ENCODE results near the gene PRKCE.

PRKCE gene

DNA sequence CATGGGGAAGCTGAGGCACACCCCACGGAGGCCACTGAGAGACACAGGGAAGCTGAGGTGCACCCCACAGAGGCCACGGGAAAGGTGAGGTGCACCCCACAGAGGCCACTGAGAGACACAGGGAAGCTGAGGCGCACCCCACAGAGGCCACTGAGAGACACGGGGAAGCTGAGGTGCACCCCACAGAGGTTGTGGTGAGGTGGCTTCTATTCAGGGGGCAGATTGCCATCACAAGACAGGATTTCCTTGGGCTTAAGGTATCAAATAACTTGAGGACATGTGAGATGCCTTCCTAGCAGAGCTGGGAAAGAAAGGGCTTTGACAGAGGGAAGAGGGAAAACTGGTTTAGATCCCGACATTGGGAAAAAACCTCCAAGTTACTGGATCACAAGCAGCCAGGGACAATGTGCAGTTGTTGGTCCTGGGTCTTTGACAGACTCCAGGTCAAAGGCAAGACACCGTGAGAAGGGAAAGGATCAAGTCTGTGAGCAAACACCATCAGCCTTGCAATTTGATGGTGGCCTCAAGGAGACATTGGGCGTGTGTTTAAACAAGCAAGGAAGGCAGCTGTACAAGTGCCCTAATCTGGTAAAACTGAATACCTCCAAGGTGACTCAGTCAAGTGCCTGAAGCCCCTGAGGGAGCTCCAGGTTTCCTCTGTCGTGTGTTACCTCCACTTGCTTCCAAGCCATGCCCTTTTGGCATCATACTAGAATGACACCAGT, 512.5 kb downstream of the PRKCE start:
- DNase-seq, result no peak

DNA sequence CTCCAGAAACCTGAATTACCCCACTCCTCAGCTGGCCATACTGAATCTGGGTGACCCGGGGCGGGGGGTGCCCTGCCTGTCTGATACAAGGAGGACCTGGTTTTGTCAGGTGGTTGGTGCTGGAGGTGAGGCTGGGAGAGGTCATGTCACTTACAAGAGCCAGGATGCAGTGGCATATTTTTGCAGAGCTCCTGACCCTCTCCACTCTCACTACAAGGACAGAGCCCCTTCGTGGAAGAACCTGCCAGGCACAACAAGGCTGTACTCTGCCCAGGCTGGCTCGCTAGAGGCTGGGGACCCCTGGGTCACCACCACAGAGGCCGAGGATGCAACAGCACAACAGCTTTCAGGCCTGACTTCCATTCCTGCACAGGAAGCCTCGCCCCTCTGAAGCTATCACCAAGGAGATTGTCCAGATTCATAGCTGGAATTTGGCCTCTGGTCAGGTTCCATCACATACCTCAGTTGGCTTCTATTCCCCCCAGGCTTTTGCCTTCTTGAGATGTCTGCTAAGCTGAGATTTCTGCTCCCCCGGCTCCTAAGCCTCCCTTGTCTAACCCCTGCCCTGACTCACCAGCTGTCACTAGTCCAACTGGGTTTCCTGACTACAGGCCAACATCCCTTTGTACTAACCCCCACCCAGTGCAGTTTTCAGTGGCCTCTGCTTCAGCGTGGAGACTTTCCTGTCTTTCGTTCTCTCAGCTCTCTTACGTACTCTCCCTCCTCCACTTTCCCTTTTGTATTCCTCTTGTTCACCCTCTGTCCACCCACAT, 513.2 kb downstream of the PRKCE start:
- DNase-seq, result no peak

DNA sequence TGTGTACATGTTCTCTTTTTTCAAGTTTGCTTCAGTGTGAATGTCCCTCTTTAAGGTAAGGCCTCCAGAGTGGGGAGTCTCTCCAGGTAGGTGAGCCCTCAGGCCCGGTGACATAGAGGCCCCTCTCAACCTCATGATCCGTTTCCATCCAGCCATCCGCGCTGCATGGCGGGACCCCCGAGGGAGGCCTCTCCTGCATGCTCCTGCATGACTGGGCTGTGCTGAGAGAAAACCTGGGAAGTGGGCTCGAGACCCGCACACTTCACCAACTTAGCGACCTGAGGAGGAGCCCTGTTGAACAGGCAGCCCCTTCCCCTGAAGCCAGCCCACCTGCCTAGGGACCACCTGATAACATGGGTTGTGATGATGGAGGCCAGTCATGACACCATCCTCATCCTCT, 514.4 kb downstream of the PRKCE start:
- no peak for DNase-seq

DNA sequence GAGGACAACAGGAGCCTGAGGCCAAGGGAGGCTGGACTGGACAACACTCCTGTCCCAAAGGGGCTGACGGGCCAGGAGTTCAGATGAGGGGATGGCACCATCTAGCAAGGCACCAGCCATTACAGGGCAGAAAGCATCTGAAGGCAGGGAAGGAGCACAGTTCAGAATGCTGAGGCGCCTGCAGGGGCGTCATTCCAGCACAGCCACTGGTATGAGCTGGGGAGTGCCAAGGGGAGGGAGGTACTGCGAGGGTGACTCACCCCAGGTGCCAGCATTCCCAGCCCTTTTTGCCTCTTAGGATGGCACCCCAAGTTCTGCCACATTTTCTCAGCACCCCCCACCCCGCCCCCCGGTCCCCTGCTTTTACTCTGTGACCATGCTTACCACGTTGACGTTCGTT, 515.9 kb downstream of the PRKCE start:
- no peak for DNase-seq

DNA sequence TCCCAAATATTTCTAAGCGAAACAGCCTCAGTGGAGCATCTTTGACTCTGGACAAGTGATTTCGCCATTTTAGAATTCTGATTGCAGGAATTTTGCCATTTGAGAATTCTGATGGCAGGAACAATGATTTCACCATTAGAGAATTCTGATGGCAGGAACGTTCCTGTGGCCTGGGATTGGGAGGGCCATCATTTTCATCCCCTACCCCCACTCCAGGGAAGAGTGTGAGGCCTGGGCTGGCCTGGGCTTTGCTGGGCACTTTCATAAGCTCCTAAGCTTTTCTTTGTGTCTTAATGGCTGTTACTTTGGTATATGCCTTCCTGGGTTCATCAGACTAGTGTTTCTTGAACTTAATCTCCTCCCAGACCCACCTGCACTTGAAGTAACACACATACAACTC, 516.4 kb downstream of the PRKCE start:
- no peak for DNase-seq

DNA sequence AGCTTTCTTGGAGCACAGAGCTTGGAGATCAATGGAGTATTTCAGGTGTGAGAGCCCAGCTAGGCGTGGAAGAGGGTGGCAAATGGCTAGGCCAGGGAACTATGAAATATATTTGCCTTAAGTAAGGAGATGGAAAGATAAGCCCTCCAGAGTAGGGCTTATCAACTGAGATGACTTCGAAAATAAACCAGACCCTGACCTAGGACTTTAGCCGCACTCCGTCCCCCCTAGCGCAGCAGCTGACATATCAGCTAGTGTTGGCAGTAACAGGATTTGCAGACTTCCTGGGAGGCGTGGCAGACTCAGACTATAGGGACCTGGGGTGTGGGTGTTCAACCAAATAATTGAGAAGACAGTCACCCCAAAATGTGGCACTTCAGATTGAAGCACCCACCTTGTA, 518.0 kb downstream of the PRKCE start:
- no peak for DNase-seq

DNA sequence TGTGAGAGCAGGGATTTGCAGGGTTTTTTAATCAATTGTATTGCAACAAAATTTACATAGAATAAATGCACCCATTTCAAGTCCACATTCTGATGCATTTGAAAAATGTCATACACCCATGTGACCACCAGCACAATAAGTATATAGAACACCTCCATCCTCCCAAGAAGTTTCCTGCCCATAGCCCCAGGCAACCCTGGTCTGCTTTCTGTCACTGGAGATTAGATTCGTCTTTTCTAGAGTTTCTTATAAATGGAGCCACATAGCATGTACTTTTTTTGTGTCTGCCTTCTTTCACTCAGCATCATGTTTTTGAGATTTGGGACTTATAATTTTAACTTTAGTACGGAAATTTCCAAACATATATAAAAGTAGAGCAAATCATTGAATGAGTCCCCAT, 518.6 kb downstream of the PRKCE start:
- DNase-seq, result no peak

DNA sequence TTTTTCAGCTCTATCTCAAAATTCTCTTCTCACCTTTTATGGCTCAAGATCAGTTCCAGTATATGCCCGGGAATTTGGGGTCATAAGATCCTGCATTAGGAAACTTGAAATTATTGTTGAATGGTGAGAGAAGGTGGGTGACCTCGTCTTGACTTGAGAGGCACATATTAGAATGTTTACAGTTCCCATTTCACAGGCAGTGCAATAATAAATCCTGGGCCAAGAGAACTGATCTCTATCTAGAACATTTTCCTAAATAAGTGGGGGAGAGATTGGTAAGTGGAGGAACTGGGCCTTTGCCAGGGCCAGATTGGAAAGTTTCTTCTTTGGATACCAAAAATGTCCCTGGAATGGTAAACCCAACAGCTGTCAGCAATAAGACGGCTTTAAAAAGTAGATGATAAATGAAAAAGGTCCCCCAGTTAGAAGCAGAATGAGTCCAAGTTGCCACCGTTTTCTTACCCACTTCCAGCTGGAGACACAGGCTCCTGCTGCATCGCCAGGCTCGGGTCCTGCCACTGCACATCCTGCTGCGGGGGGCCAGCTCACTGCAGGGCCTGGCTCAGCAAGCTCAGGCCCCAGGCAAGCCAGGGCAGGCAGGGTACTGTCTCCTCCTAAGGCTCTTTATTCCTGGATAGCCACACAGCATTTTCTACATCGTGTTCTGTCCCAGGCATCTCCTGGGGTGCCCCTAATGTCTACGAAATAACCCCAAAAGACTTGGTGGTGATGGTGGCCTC, 519.3 kb downstream of the PRKCE start:
- DNase-seq, result no peak

DNA sequence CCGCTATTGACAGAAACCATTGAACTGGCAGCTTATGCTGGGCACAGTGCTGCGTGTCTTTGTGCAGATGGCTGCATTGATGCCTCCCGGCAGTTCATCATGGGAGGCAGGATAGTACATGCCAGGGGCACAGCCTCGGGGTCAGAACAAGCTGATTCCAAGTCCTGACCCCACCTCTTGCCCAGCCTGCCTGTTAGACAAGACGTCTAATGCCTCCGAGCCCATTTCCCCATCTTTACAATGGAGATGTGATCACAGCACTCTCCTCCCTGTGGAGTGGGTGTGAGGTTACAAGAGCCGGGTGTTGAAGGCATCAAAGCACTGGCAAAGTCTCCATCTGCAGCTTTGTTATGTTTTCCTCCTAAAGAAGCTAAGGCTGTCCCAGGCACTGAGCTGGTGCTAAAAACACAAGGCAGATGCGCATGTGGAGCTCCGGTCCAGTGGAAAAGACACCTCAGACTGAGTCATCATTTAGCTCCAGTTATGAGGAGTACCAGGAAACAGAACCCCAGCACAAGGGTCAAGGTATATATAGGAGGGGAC, 520.0 kb downstream of the PRKCE start:
- no peak for DNase-seq

DNA sequence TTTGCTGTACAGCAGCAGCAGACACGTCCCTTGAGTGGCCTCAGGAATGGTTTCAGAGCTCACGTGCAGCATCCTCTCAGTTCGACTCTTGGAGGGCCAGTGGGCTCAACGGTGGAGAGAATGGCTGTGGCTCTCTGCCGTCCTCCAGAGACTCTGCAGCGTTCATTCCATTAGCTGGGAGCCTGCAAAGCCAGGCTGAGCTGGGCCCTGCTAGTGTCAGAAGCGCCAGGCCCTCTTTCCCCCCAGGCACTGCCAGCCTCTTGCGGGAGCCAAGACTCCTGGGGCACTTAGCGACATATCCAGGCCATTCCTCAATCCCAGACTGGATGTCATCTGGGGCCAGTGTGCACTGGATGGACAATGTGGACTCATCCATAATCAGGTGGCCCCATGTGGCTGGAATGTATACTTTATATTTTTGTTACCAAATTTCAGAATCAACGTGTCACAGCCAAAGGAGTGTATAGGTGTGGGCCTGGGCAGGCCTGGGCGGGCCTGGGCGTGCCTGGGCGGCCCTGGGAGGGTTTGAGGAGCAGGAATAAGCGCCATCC, 520.6 kb downstream of the PRKCE start:
- DNase-seq, result no peak

DNA sequence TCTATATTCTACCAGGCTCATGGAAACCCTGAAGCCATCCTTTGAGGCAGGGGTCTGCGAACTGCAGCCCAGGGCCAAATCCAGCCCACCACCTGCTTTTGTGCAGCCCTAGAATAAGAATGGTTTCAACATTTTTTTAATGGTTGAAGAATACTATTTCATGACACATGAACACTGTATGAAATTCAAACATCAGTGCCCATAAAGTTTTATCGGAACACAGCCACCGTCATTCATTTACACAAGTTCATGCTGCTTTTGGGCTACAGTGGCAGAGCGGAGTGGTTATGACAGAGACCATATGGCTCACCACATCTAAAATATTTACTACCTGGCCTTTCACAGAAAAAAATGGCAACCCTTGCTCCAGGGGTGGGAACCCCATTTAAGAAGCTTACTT, 521.6 kb downstream of the PRKCE start:
- no peak for DNase-seq

DNA sequence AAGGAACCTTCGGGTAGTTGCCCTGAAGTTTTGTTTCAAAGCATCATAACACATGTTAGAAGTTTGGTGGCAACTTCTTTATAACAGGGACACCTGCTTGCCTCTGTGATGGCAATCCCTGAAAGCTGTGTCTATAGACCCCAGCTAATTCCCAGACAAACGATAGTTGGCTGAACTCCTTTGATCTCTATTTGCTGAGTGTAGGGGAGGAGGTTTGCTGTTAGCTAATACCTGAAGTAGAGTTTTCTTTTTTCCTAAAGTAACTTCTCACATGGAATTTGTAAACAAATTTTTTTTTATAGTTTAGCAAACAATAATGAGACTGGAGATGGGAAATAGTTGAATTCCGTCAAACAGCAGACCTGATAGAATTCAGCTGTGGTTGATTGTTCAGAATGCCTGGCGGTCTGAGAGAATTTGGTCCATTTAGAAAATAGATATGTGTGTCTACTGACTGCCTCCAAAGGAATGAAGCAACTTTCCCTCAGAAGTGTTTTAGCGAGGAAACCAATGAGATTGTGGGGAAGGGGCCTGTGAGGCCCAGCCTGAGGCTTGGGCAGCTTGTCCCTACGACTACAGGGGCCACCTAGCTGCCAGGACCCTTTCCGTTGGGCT, 522.3 kb downstream of the PRKCE start:
- no peak for DNase-seq

DNA sequence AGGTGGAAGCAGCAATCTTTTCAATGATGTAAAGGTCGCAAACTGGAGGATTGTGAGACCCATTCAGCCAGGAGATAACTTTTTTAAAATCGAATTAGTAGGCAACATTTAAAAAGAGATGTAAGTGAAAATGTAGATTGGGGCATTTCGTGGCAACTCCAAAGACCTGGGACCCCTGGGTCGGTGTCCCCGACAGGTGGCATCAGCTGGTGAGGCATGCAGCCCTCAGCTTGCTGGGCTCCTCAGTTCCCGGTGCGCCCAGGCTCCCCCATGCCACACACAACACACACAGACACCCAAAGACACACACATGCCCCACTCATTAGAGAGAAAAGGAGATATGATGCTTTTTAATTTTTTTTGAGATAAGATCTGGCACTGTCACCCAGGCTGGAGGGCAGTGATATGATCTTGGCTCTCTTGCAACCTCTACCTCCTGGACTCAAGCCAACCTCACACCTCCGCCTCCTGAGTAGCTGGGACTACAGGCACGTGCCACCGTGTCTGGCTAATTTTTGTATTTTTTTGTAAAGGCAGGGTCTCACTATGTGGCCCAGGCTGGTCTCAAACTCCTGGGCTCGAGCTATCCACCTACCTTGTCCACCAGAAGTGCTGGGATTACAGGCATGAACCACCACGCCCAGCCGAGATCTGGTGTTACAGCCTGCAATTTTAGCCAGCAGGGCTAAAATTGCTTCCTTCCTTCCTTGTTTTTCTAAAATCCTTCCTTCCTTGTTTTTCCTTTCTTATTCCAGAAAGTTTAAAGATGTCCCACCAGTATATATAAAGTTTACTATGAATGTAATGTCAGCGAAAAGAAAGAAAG, 523.1 kb downstream of the PRKCE start:
- DNase-seq, result no peak

DNA sequence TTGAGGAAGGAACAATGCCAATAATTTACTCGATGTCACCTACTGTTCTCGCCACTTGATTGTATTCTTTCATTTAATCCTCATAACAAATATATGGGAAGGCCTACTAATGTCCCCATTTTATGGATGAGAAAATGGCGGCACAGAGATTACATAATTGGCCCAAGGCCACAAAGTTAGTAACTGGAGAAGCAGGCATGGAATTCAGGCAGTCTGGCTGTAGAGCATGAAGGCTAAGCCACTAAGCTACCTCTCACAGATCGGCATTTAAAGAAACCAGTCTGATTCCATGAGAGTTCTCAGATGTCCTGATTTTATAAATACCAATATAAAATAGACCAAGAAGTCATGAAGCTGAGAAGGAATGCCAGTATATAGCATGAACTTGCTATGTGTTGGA, 523.9 kb downstream of the PRKCE start:
- no peak for DNase-seq

DNA sequence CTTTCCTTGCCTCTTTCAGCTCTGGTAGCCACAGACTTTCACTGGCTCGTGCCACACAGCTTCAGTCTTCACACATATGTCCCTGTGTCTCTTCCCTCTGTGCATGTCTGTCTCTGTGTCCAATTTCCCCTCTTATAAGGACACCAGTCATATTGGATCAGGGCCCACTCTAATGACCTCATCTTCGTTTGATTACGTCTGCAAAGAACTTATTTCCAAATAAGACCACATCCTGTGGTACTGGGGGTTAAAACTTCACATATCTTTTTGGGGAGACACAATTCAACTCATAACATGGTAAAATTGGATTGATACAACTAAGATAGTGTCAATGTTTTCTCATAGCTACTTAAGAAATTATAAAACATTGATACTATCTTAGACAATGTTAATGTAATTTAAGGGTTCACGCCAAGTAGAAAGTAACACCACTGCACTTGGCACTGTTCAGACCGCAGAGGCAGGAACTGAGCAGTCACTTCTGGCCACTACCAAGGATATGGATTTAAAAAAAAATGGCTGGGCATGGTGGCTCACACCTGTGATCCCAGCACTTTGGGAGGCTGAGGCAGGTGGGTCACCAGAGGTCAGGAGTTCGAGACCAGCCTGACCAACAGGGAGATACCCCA, 526.1 kb downstream of the PRKCE start:
- no peak for DNase-seq

DNA sequence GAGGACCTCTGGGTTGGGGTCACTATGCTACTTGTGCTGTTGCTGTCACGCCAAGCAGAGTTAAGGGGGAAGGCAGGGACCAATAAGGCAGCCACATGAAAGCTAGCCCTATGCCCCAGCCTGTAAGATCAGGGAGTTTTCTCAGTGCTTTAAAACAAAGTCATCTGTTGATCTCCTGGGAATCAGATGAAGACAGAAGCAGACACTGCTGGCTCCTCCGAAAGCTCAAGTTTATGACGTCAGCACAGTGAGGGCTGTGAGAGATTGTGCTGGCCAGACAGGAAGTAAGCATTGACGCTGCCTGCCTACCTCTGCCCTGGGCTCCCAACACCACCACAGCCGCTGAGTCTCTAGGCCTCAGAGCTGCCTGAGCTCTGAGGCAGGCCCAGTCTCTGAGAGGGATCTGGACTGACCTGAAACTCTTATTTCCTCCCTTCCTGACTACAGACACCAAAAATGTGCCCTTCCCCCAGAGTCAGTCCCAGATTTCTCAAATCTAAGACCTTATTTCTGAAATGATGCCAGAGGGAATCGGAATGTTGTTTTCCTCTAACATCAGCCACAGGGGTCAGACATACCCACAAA, 527.7 kb downstream of the PRKCE start:
- no peak for DNase-seq

DNA sequence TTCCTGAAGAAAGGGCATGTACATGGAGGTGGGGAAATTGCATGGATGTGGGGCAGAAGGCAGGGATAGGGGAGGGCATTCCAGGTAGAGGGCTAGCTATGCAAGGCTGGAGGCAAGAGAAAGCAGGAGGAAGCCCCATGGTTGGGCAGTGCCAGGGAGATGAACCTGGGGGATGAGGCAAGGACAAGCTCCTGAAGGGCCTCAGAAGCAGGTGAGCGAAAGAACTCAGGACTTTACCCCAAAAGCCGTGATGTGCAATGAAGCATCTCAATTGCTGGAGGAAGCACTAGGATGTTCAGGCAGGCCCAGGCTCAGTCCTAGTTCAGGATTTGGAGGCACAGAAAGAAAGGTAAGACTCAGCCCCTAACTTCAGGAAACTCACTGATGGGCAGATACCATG, 528.7 kb downstream of the PRKCE start:
- no peak for DNase-seq

DNA sequence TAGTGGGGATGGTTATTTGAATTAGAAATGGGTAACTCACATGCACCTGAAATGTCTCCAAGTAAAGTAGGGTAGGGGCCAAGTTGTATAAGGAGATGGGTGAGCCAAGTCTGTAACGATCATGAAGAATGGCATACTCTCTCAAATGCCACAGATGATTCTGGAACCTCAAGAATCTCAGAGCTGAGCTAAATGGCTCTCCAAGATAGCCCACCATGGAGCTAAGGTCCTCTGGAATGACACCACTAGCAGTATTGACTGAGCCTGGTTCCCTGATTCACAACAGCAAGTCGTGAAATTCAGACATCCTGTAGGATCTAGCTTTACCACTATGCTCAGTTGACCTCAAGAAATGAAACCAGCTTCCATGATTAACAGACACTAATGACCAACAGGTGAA, 529.8 kb downstream of the PRKCE start:
- no peak for DNase-seq

DNA sequence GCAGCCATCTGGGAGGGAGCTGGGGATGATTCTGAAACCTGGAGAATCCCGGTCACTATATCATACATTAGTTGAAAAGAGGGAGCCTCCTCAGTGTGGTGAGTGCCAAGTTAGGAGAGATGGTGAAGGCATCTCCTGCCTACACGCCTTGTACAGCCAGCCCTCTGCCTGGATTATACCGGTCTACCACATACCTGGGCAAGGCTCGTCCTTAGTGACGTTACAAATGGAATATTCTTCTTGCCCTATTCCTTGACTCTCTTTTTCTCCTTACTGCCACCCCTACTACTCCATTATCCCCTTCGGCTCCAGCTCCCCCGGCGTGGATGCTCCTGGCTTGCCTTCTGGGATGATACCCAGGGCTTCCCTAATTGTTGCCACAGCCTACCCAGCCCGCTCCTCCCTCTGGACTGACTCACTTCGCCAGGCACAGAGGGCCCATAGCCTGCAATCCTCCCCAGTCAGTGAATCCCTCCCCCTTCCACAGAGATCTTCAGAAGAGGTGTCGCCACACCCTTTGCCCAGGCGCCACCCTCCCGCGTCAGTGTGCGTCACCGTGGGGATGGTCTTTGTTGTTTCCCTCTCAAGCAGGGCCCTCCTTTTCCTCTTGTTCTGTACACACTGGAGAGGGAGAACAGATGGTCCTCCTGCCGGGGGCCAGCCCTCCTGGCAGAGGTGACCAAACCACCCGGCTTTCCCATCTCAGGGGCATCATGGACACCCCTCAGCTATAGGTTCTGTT, 530.5 kb downstream of the PRKCE start:
- DNase-seq, result no peak

DNA sequence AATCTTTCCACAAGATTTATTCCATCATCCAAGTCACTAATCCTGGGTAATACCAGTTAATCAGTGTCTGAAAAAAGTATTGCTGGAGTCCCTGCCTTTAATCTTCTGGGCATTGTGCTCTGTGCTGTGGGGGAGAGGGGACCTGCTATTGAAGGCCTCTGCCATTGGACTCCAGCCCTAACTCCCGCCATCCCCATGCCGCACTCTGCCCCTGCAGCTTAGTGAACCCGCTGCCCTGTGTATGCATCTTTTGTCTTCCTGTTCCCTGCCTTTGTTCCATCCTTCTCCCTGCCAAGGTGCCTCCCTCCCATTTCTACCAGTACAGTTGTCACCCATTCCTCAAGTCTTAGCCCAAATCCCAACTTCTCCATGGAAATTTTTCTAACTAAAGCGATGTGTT, 532.0 kb downstream of the PRKCE start:
- DNase-seq, result no peak

All from GF-D8 (cell line).